ENCODE measurements around the gene STAMBP. TPM values are rescaled to one million over a fixed set of nuclear protein-coding genes. Genes with fewer than 3 reads are reported as not detected.
"Not testable (repeated sequence)": the region's sequence is repeated elsewhere in the genome, so short reads cannot be mapped to it uniquely, and the experiment has no call there.

Gene STAMBP
- total and polyA plus RNA-seq, 2 donors (not counting 3 experiments of a cell fraction or from before 2014, with no cell fraction given), result 18.0 to 21.3 TPM

DNA sequence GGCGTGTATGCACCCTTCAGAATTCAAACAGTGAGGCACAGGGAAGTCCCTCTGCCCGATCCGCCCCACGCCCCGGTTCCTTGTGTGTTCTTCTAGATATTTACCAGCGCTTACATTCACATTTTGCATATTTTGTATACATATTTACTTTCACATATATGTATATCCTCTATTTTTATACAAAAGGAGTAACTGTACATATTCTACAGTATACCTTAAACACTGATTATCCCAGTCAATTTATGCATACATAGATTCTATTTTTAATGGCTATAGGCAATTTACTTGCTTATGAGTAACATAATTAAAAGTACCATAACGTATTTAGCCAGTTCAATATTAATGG is 48.6 kb upstream of the STAMBP start:
- H3K4me3 ChIP-seq (replicated peaks in 1 of 3; ENCODE audit: insufficient read depth in 1 of 3, low read depth in 1 of 3, low read length in 3 of 3), result peak overlapping the region in 1 of 3 experiments; percentile 92

DNA sequence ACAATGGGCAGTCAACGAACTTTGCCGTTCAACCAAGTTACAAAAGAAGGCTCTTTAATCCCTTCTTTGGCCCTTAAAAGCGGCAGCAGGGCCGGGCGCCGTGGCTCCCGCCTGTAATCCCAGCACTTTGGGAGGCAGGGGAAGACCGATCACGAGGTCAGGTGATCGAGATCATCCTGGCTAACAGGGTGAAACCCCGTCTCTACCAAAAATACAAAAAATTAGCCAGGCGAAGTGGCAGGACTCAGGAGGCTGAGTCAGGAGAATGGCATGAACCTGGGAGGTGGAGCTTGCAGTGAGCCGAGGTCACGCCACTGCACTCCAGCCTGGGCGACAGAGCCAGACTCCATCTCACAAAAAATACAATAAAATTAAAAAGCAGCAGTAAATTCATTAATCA is 45.4 kb upstream of the STAMBP start:
- intact Hi-C loops (cut with micrococcal nuclease), result loop anchor here (10.0 kb wide), 1 partner anchor 99 kb away; no protein-coding TSS in a partner anchor
- dilution Hi-C loops (cut with MboI; ENCODE audit: extremely low pct_ligation_motif_present, low sequenced_read_pairs); H3K4me1 ChIP-seq (ENCODE audit: control insufficient read depth, extremely low read depth, insufficient read depth, low read length); H3K27ac ChIP-seq (ENCODE audit: insufficient read depth, low read depth, low read length); DNase-seq (ENCODE audit: low read depth, low spot score); H4K20me1 ChIP-seq (replicated peaks; ENCODE audit: control insufficient read depth, extremely low read depth, insufficient read depth, low read length); FAIRE-seq; POLR2A ChIA-PET; H3K9me3 ChIP-seq (replicated peaks; ENCODE audit: control insufficient read depth, insufficient read depth, low read length); H3K4me2 ChIP-seq (ENCODE audit: insufficient read depth, low read length); H3K36me3 ChIP-seq (ENCODE audit: control insufficient read depth in 2 of 2, extremely low read depth in 1 of 2, insufficient read depth in 2 of 2, low read length in 2 of 2); H2AFZ ChIP-seq (ENCODE audit: low read depth, low read length); H3K9ac ChIP-seq (replicated peaks; ENCODE audit: extremely low read depth, insufficient read depth, low read length); H3K9me1 ChIP-seq (replicated peaks; ENCODE audit: control insufficient read depth, extremely low read depth, insufficient read depth, low read length); H3K4me3 ChIP-seq (replicated peaks in 1 of 3; ENCODE audit: insufficient read depth in 1 of 3, low read depth in 1 of 3, low read length in 3 of 3); H3K27me3 ChIP-seq (ENCODE audit: control insufficient read depth in 2 of 2, insufficient read depth in 2 of 2, low read length in 2 of 2); CTCF ChIA-PET; BruUV-seq (replicated peaks): not testable (repeated sequence)
- peaks cover 13% of the 10 kb centered on the region for H3K79me2 ChIP-seq (ENCODE audit: control insufficient read depth, insufficient read depth, low read length)

More for the DNA sequence above, 48.6 kb upstream of the STAMBP start:
- H3K4me2 ChIP-seq (ENCODE audit: insufficient read depth, low read length), result peak overlapping the region; percentile 33
- DNase-seq (ENCODE audit: low read depth, low spot score) (no peak), FAIRE-seq (no peak)
- H3K27me3 ChIP-seq (ENCODE audit: control insufficient read depth in 2 of 2, insufficient read depth in 2 of 2, low read length in 2 of 2), result no peaks in the 10 kb centered on the region
- ChIA-PET CTCF (interaction anchor here (1.0 to 1.1 kb wide), 4 partner anchors 42 to 371 kb away, joined by 3 to 8 read pairs (median 4); partner anchors contain the start of gene TPRKB), POLR2A (no interaction called here)
- H3K36me3 ChIP-seq (ENCODE audit: control insufficient read depth in 2 of 2, extremely low read depth in 1 of 2, insufficient read depth in 2 of 2, low read length in 2 of 2), result peaks cover 0 to 2% of the 10 kb centered on the region in 2 experiments
- TF ChIP-seq POLR2AphosphoS5 (IDR thresholded peaks at IDR 0.05; ENCODE audit: insufficient read depth, low read depth, low read length) (no peak), MYC (IDR thresholded peaks at IDR 0.05; ENCODE audit: low read depth, low read length) (no peak), FOS (IDR thresholded peaks at IDR 0.05; ENCODE audit: borderline replicate concordance, insufficient read depth, low read length) (no peak), MAX (IDR thresholded peaks at IDR 0.05; ENCODE audit: insufficient read depth, insufficient read length) (no peak), CTCF (IDR thresholded peaks at IDR 0.05; ENCODE audit: extremely low read depth in 1 of 2, insufficient read depth in 1 of 2, low read depth in 1 of 2, low read length in 2 of 2) (no peak), GATA2 (IDR thresholded peaks at IDR 0.05; ENCODE audit: insufficient read depth, insufficient read length, low read depth, low read length) (no peak), EZH2 (IDR thresholded peaks at IDR 0.05; ENCODE audit: borderline replicate concordance, low read depth, low read length, severe bottlenecking) (no peak), POLR2A (IDR thresholded peaks at IDR 0.05; ENCODE audit: low read depth, low read length) (no peak), JUN (IDR thresholded peaks at IDR 0.05; ENCODE audit: borderline replicate concordance, insufficient read depth, insufficient read length, low read depth) (no peak)
- intact Hi-C loops (cut with micrococcal nuclease) (loop anchor here (1.0 to 10.0 kb wide), 3 partner anchors 34 to 95 kb away; partner anchors contain the start of gene TPRKB), dilution Hi-C loops (cut with MboI; ENCODE audit: extremely low pct_ligation_motif_present, low sequenced_read_pairs) (no loop called here)
- no peaks in the 10 kb centered on the region for H4K20me1 ChIP-seq (replicated peaks; ENCODE audit: control insufficient read depth, extremely low read depth, insufficient read depth, low read length)
- no peak overlapping the region for H3K27ac ChIP-seq (ENCODE audit: insufficient read depth, low read depth, low read length)
- H3K9me1 ChIP-seq (replicated peaks; ENCODE audit: control insufficient read depth, extremely low read depth, insufficient read depth, low read length), result no peaks in the 10 kb centered on the region
- H3K4me1 ChIP-seq (ENCODE audit: control insufficient read depth, extremely low read depth, insufficient read depth, low read length), result peaks cover 9% of the 10 kb centered on the region
- H3K9ac ChIP-seq (replicated peaks; ENCODE audit: extremely low read depth, insufficient read depth, low read length), result no peak overlapping the region
- peaks cover 21% of the 10 kb centered on the region for H3K79me2 ChIP-seq (ENCODE audit: control insufficient read depth, insufficient read depth, low read length)
- no TSS peak for BruUV-seq (replicated peaks)
- no peaks in the 10 kb centered on the region for H3K9me3 ChIP-seq (replicated peaks; ENCODE audit: control insufficient read depth, insufficient read depth, low read length)
- peak overlapping the region; percentile 10 for H2AFZ ChIP-seq (ENCODE audit: low read depth, low read length)

DNA sequence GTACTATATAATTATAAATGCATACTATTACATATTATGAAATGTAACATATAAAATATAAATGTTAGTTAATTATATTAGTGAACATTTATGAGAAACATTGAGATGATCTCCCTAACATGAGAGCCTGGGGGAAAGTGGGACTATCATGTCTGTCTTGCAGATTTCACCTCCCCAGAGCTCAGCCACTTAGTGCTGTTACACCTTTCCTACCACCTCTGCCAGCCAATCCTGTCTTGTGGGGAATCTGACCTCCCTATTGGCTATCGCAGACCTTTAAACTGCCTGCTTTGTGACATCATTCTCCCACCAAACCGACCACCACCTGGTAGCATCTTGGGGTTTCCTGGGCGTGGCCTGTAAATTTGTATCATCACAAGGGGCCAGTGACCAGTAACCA is 44.9 kb upstream of the STAMBP start, which contains the start of gene C2orf78:
TSS of gene C2orf78 (plus strand) at position 301 of the 400 bp plus-strand sequence. CDS start 127 bp downstream, outside the sequence.
- DNase-seq (ENCODE audit: low read depth, low spot score); H3K9me3 ChIP-seq (replicated peaks; ENCODE audit: control insufficient read depth, insufficient read depth, low read length); H3K4me2 ChIP-seq (ENCODE audit: insufficient read depth, low read length); dilution Hi-C loops (cut with MboI; ENCODE audit: extremely low pct_ligation_motif_present, low sequenced_read_pairs); H3K4me1 ChIP-seq (ENCODE audit: control insufficient read depth, extremely low read depth, insufficient read depth, low read length); H2AFZ ChIP-seq (ENCODE audit: low read depth, low read length); H3K27ac ChIP-seq (ENCODE audit: insufficient read depth, low read depth, low read length); POLR2A ChIA-PET; H3K27me3 ChIP-seq (ENCODE audit: control insufficient read depth in 2 of 2, insufficient read depth in 2 of 2, low read length in 2 of 2); H3K4me3 ChIP-seq (replicated peaks in 1 of 3; ENCODE audit: insufficient read depth in 1 of 3, low read depth in 1 of 3, low read length in 3 of 3); H3K36me3 ChIP-seq (ENCODE audit: control insufficient read depth in 2 of 2, extremely low read depth in 1 of 2, insufficient read depth in 2 of 2, low read length in 2 of 2); H3K9ac ChIP-seq (replicated peaks; ENCODE audit: extremely low read depth, insufficient read depth, low read length); H3K79me2 ChIP-seq (ENCODE audit: control insufficient read depth, insufficient read depth, low read length); H3K9me1 ChIP-seq (replicated peaks; ENCODE audit: control insufficient read depth, extremely low read depth, insufficient read depth, low read length); BruUV-seq (replicated peaks); H4K20me1 ChIP-seq (replicated peaks; ENCODE audit: control insufficient read depth, extremely low read depth, insufficient read depth, low read length); CTCF ChIA-PET; FAIRE-seq: not testable (repeated sequence)
- intact Hi-C loops (cut with micrococcal nuclease), result loop anchor here (10.0 kb wide), 1 partner anchor 99 kb away; no protein-coding TSS in a partner anchor
